Astrocyte of the cerebellum (primary cell): ENCODE results near the gene MXRA7.

Source experiments
- DNase-seq: peaks from one replicate; pipeline ENCODE4 v3.0.0-alpha.2; 2011; ENCODE audit warnings: low read depth
- H3K4me3 ChIP-seq: 2 replicates; pipeline ENCODE4 v1.5.1; 2011; ENCODE audit warnings: mild to moderate bottlenecking, low read depth, low read length, moderate library complexity
- CTCF ChIP-seq: IDR thresholded peaks from 2 replicates; pipeline ENCODE4 v1.5.1; 2012; ENCODE audit warnings: low read length, low read depth, moderate library complexity, mild to moderate bottlenecking; ENCODE audit errors: missing control alignments
- in situ Hi-C: cut with HindIII; loops from 2 replicates; pipeline ENCODE4 v1.10.0; 2017; ENCODE audit warnings: low sequenced_read_pairs

The MXRA7 gene

GRCh38 chr17:76675648-76676047, 35.1 kb downstream of the MXRA7 start:
- DNase-seq, result no peak
- TF ChIP-seq CTCF, result no peak
- in situ Hi-C loops, result no loop called here
- H3K4me3 ChIP-seq, result no peak overlapping the region

GRCh38 chr17:76674600-76674999, 36.2 kb downstream of the MXRA7 start:
- H3K4me3 ChIP-seq, result no peak overlapping the region
- TF ChIP-seq CTCF, result no peak
- in situ Hi-C loops, result no loop called here
- DNase-seq, result no peak

- no peak for DNase-seq
- in situ Hi-C loops, result no loop called here
- no peak for TF ChIP-seq CTCF
- no peak overlapping the region for H3K4me3 ChIP-seq
Observed at GRCh38 chr17:76673729-76674128, 37.0 kb downstream of the MXRA7 start.

GRCh38 chr17:76672892-76673291, 37.9 kb downstream of the MXRA7 start:
- in situ Hi-C loops, result no loop called here
- H3K4me3 ChIP-seq, result no peak overlapping the region
- no peak for DNase-seq
- TF ChIP-seq CTCF, result no peak

- DNase-seq, result no peak
- in situ Hi-C loops, result no loop called here
- peak overlapping the region; percentile 59 for H3K4me3 ChIP-seq
- TF ChIP-seq CTCF, result no peak
Observed at GRCh38 chr17:76672270-76672851, 38.4 kb downstream of the MXRA7 start.

- in situ Hi-C loops, result no loop called here
- TF ChIP-seq CTCF, result no peak
Observed at GRCh38 chr17:76671912-76672262, 38.9 kb downstream of the MXRA7 start.

More at GRCh38 chr17:76671912-76672262, 38.9 kb downstream of the MXRA7 start:
- DNase-seq, result no peak
- H3K4me3 ChIP-seq, result peak overlapping the region; percentile 59
